GM12873 (cell line): Measurements from ENCODE around the gene ZNF267.

Source experiments
- CTCF ChIP-seq: IDR thresholded peaks from 2 replicates; pipeline ENCODE4 v1.5.1; 2012; ENCODE audit warnings: low read depth, mild to moderate bottlenecking, moderate library complexity, low read length, control low read depth; ENCODE audit not compliant: insufficient read depth; ENCODE audit errors: missing control alignments

ZNF267 gene

GRCh38 chr16:31886227-31886626, 12.6 kb downstream of the ZNF267 start:
- no peak for TF ChIP-seq CTCF

DNA sequence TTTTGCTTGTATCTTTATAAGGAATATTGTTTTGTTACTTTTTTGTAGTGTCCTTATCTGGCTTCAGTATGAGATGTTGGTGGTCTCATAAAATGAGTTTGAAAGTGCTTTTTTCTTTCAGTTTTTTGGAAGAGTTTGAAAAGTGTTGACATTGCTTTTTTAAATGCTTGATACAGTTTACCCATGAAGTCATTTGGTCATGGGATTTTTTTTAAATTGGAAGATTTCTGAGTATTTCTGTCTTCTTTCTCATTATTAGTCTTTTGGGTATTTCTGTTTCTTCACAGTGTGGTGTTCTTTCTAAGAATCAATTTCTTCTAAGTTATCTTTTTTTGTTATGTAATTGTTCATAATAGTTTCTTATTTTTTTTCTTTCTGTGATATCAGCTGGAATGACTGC, 15.1 kb downstream of the ZNF267 start:
- TF ChIP-seq CTCF: no peak

DNA sequence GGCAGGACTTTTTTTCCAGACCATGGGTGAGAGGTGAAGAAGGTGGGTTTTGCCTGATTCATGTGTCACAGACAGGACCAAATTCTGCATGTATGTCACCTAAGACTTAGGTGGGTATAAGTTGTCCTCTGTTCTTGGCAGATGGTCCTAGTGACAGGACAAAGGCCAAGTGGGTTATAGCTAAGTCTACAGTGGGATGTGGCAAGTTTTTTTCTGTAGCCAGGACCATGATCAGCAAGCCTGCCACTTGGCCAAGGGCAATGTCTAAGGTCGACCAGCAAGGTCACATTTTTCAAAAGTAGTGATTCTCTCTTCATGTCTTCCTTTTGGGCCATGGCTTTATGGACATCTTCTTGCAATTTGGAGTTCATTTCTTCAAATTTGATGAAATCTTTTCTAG, 20.2 kb downstream of the ZNF267 start:
- no peak for TF ChIP-seq CTCF

DNA sequence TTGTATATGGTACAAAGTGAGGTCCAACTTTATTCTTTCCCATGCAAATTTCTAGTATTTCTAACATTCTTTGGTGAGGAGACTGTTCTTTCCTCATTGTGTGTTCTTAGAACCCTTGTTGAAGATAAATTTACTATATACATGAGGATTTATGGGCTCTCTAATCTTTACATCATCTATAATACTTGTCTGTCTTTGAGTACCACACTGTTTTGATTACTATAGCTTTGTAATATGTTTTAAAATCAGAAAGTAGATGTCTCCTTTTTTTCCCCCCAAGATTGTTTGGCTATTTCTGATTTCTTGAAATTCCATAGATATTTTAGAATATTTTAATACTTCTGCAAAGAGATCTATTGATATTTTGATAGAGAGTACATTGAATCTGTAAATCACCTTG, 23.7 kb downstream of the ZNF267 start:
- TF ChIP-seq CTCF: no peak

DNA sequence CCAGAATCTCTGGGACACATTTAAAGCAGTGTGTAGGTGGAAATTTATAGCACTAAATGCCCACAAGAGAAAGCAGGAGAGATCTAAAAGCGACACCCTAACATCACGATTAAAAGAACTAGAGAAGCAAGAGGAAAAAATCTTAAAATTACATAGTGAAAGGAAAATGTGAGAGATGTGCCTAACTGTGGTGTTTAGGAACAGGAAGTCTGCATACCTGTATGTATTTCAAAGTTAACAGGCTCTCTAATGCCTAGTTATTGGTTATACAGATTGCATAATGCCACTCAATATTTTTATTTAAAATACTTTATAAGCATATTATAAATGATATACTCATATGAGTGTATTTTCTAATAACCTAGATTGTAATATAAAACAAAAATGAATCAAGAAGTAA, 25.9 kb downstream of the ZNF267 start:
- TF ChIP-seq CTCF: no peak

- TF ChIP-seq CTCF: no peak
Measured at GRCh38 chr16:31913668-31914067, 40.1 kb downstream of the ZNF267 start.

DNA sequence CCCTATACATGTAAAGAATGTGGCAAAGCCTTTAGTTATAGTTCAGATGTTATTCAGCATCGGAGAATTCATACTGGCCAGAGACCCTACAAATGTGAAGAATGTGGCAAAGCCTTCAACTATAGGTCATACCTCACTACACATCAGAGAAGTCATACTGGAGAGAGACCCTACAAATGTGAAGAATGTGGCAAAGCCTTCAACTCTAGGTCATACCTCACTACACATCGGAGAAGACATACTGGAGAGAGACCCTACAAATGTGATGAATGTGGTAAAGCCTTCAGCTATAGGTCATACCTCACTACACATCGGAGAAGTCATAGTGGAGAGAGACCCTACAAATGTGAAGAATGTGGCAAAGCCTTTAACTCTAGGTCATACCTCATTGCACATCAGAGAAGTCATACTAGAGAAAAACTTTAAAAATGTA, 42.5 kb downstream of the ZNF267 start:
- no peak for TF ChIP-seq CTCF
